Placental pericyte (primary cell): ENCODE measurements around the gene SRRM5. TPM values are rescaled to one million over a fixed set of nuclear protein-coding genes. Genes with fewer than 3 reads are reported as not detected.

Source experiments
- small RNA-seq: library from RNA; depleted of rRNA; stranded (forward); fragments of <200 nt; gene quantifications from one replicate; pipeline ENCODE3, GENCODE V24; 2012; ENCODE audit warnings: low replicate concordance
- total RNA-seq: library from RNA; depleted of rRNA; stranded (reverse); fragments of >200 nt; gene quantifications from 2 replicates; pipeline ENCODE4 v1.2.3, GENCODE V29; 2012

The SRRM5 gene
- total RNA-seq: 0.22 TPM in 1 of 2 replicates, not detected in the other

GRCh38 chr19:43611788-43612187, at the start of gene SRRM5:
SRRM5 (plus strand) TSS chr19:43612088; CDS start chr19:43612122, 34 bp downstream.

GRCh38 chr19:43575156-43575950, 36.5 kb upstream of the SRRM5 start, which contains the start of the genes PINLYP and XRCC1:
PINLYP (plus strand) TSS chr19:43575801; CDS start chr19:43577192, 1,391 bp downstream.
XRCC1 (minus strand) TSS chr19:43575527; CDS start chr19:43575458, 69 bp downstream.

GRCh38 chr19:43595999-43596841, 15.7 kb upstream of the SRRM5 start, which contains the start of the genes IRGQ and ZNF576:
IRGQ (minus strand) TSS chr19:43596134; CDS start chr19:43595338, 796 bp downstream.
ZNF576 (plus strand) TSS chr19:43596595; CDS start chr19:43597109, 514 bp downstream.

GRCh38 chr19:43619262-43620060, 7.6 kb downstream of the SRRM5 start, which contains the start of gene ZNF428:
ZNF428 (minus strand) TSS chr19:43619629; CDS start chr19:43614304, 5,325 bp downstream.

GRCh38 chr19:43639519-43640423, 27.9 kb downstream of the SRRM5 start, which contains the start of gene CADM4:
CADM4 (minus strand) TSS chr19:43639850; CDS start chr19:43639790, 60 bp downstream.

Small RNA genes within 50 kb of the gene (small RNA-seq; reads per million reads assigned to genes)
- not detected for gene RN7SL368P

Other genes with a start within 250 kb of the SRRM5 start
- not detected in 2 replicates for gene TEX101, start 197.2 kb upstream of the SRRM5 start, total RNA-seq
- gene LYPD3, start 146.5 kb upstream of the SRRM5 start, total RNA-seq: 0.43 TPM in 1 of 2 replicates, not detected in the other
- gene PHLDB3, start 107.3 kb upstream of the SRRM5 start, total RNA-seq: 10.9 and 13.2 TPM in 2 replicates
- 49.2 and 93.6 TPM in 2 replicates for gene ETHE1, start 84.9 kb upstream of the SRRM5 start, total RNA-seq
- gene ZNF575, start 78.9 kb upstream of the SRRM5 start, total RNA-seq: 0.14 and 0.44 TPM in 2 replicates
- 14.9 and 58.7 TPM in 2 replicates for gene XRCC1, start 36.6 kb upstream of the SRRM5 start, total RNA-seq
- 0.66 and 2.4 TPM in 2 replicates for gene PINLYP, start 36.3 kb upstream of the SRRM5 start, total RNA-seq
- 22.8 and 38.9 TPM in 2 replicates for gene IRGQ, start 16.0 kb upstream of the SRRM5 start, total RNA-seq
- gene ZNF576, start 15.5 kb upstream of the SRRM5 start, total RNA-seq: 7.7 and 11.3 TPM in 2 replicates
- 20.9 and 25.2 TPM in 2 replicates for gene ZNF428, start 7.5 kb downstream of the SRRM5 start, total RNA-seq
- gene CADM4, start 27.8 kb downstream of the SRRM5 start, total RNA-seq: 0.88 and 2.1 TPM in 2 replicates
- gene PLAUR, start 58.1 kb downstream of the SRRM5 start, total RNA-seq: 86.0 and 205 TPM in 2 replicates
- not detected in 2 replicates for gene IRGC, start 104.0 kb downstream of the SRRM5 start, total RNA-seq
- 16.6 and 19.3 TPM in 2 replicates for gene SMG9, start 142.9 kb downstream of the SRRM5 start, total RNA-seq
- gene KCNN4, start 168.9 kb downstream of the SRRM5 start, total RNA-seq: 1.9 TPM in 1 of 2 replicates, not detected in the other
- under 0.01 TPM in 1 of 2 replicates, not detected in the other for gene LYPD5, start 190.4 kb downstream of the SRRM5 start, total RNA-seq
- gene ZNF283, start 215.2 kb downstream of the SRRM5 start, total RNA-seq: 6.6 and 12.5 TPM in 2 replicates